Neural progenitor cell (in vitro differentiated cells): ENCODE results near the gene PITPNB. TPM values are rescaled to one million over a fixed set of nuclear protein-coding genes. Genes with fewer than 3 reads are reported as not detected.

Experiments used
- DNase-seq: peaks from one replicate; pipeline ENCODE4 v3.0.0-alpha.2; 2016; ENCODE audit warnings: low spot score
- H2AFZ ChIP-seq: fragments of 200-600 bp; sonication (generic); replicated peaks from 2 replicates; pipeline ENCODE4 v1.6.1; 2016; ENCODE audit warnings: antibody characterized with exemption
- H3F3A ChIP-seq: fragments of 200-600 bp; sonication (generic); 2 replicates; pipeline ENCODE4 v1.6.1; 2016; ENCODE audit warnings: antibody characterized with exemption, low read depth
- H3K27ac ChIP-seq: fragments of 200-600 bp; sonication (generic); 2 replicates; pipeline ENCODE4 v1.5.1; 2016; ENCODE audit warnings: mild to moderate bottlenecking
- H3K27me3 ChIP-seq: fragments of 200-600 bp; sonication (generic); 2 replicates; pipeline ENCODE4 v1.6.1; 2016; ENCODE audit warnings: mild to moderate bottlenecking, moderate library complexity
- H3K36me3 ChIP-seq: fragments of 200-600 bp; sonication (generic); 2 replicates; pipeline ENCODE4 v1.5.1; 2016
- H3K4me1 ChIP-seq: fragments of 200-600 bp; sonication (generic); 2 replicates; pipeline ENCODE4 v1.6.1; 2016; ENCODE audit warnings: mixed run types
- H3K4me2 ChIP-seq: fragments of 200-600 bp; sonication (generic); 2 replicates; pipeline ENCODE4 v1.6.1; 2016
- H3K4me3 ChIP-seq: fragments of 200-600 bp; sonication (generic); 2 replicates; pipeline ENCODE4 v1.5.1; 2016
- H3K79me2 ChIP-seq: fragments of 200-600 bp; sonication (generic); 2 replicates; pipeline ENCODE4 v1.6.1; 2016; ENCODE audit warnings: low read depth
- H3K9ac ChIP-seq: fragments of 200-600 bp; sonication (generic); 2 replicates; pipeline ENCODE4 v1.6.1; 2016
- H3K9me3 ChIP-seq: fragments of 200-600 bp; sonication (generic); 2 replicates; pipeline ENCODE4 v1.5.1; 2016; ENCODE audit warnings: low read depth
- H4K20me1 ChIP-seq: fragments of 200-600 bp; sonication (generic); 2 replicates; pipeline ENCODE4 v1.6.1; 2016; ENCODE audit warnings: low read depth
- H3K27ac Mint-ChIP-seq: 3 replicates; pipeline ENCODE4 v1.8.0; 2021; ENCODE audit warnings: mixed read lengths
- H3K27me3 Mint-ChIP-seq: 2 replicates; pipeline ENCODE4 v1.8.0; 2022; ENCODE audit warnings: low read depth, mild to moderate bottlenecking, inconsistent platforms, moderate library complexity, mixed read lengths; ENCODE audit not compliant: insufficient read depth
- H3K36me3 Mint-ChIP-seq: 3 replicates; pipeline ENCODE4 v1.8.0; 2021; ENCODE audit warnings: mixed read lengths
- H3K4me1 Mint-ChIP-seq: 3 replicates; pipeline ENCODE4 v1.8.0; 2021; ENCODE audit warnings: mixed read lengths
- H3K4me3 Mint-ChIP-seq: 3 replicates; pipeline ENCODE4 v1.8.0; 2021; ENCODE audit warnings: mild to moderate bottlenecking, moderate library complexity, mixed read lengths
- H3K9me3 Mint-ChIP-seq: 3 replicates; pipeline ENCODE4 v1.8.0; 2020; ENCODE audit warnings: mixed read lengths
- CTCF ChIP-seq: fragments of 200-600 bp; sonication (generic); IDR thresholded peaks from 2 replicates; pipeline ENCODE4 v1.5.1; 2017; ENCODE audit warnings: antibody characterized with exemption, mild to moderate bottlenecking
- EZH2 ChIP-seq: fragments of 200-600 bp; sonication (generic); IDR thresholded peaks from 2 replicates; pipeline ENCODE4 v1.6.1; 2017; ENCODE audit warnings: antibody characterized with exemption, mild to moderate bottlenecking, moderate library complexity
- EZH2phosphoT487 ChIP-seq: fragments of 200-600 bp; sonication (generic); IDR thresholded peaks from 2 replicates; pipeline ENCODE4 v1.6.1; 2017; ENCODE audit warnings: antibody characterized with exemption
- total RNA-seq: library from RNA; depleted of rRNA; stranded (reverse); fragments of >200 nt; gene quantifications from 2 replicates; pipeline ENCODE4 v1.2.3, GENCODE V29; 2015; ENCODE audit warnings: low replicate concordance

PITPNB gene
- total RNA-seq, 1 donor from 2014 or later = 32.5 TPM

DNA sequence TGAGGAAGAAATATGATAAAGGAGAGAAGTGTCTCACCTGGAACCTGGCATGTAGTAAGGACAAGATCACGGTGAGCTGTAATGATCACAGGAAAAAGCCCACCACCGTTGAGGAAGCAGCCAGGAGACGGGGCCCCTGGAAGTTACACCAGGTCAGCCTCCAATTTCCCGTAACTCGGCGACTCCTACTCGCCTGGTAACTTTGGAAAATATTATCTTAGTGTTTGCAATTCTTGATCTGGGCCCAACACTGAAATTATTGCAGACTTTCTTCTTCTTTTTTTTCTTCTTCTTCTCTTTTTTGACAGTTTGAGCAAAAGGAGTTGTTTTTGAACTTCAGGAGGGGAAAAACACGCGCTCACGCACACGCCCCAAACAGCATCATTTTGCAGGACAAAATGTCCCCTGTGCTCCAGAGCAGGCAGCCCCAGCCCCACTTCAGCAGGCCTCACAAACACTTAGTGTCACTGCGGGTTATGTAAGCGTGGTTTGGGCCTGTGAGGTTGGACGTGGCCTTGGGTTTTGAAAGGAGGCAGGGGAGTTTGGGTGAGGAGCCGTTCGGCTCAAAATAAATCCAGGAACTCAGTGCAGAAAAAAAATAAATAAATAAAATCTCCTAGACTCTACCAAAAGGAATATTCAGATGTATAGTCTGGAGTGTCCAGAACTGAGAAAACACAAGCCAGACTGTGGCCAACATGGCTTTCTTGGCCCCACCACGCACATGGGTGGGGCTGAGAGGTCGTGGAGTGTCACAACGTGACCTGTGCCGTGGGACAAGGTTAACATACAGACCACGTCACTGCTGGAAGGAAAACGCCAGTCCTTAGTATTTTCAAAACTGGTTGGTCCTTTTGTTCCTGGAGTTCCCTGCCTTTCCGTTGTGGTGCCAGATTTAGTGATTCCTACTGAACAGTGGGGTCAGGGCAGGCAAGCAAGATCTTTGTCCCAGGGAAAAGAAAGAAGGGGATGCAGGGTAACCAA, 91.2 kb downstream of the PITPNB start:
- H3K27me3 ChIP-seq = no peaks in the 10 kb centered on the region
- H3K4me1 ChIP-seq = no peaks in the 10 kb centered on the region
- H3K79me2 ChIP-seq = no peaks in the 10 kb centered on the region
- H3K36me3 ChIP-seq = no peaks in the 10 kb centered on the region
- H4K20me1 ChIP-seq = no peaks in the 10 kb centered on the region
- H3F3A ChIP-seq = no peaks in the 10 kb centered on the region
- DNase-seq = no peak
- H3K9ac ChIP-seq = no peak overlapping the region
- Mint-ChIP-seq H3K4me1 (peaks cover 24% of the 10 kb centered on the region), H3K9me3 (peaks cover 5% of the 10 kb centered on the region), H3K36me3 (no peaks in the 10 kb centered on the region), H3K27me3 (peaks cover 12% of the 10 kb centered on the region), H3K27ac (peak overlapping the region; percentile 20), H3K4me3 (no peak overlapping the region)
- H3K9me3 ChIP-seq = no peaks in the 10 kb centered on the region
- no peak overlapping the region for H3K4me2 ChIP-seq
- H2AFZ ChIP-seq = no peak overlapping the region
- TF ChIP-seq CTCF (no peak), EZH2phosphoT487 (no peak), EZH2 (no peak)
- no peak overlapping the region for H3K27ac ChIP-seq
- H3K4me3 ChIP-seq = no peak overlapping the region

- H3K4me1 Mint-ChIP-seq = peaks cover 21% of the 10 kb centered on the region
- Histone ChIP-seq H3K4me1 (peaks cover 8% of the 10 kb centered on the region), H4K20me1 (no peaks in the 10 kb centered on the region), H3K4me3 (no peak overlapping the region), H3K27me3 (no peaks in the 10 kb centered on the region), H3K79me2 (no peaks in the 10 kb centered on the region), H3K9ac (no peak overlapping the region), H3K36me3 (no peaks in the 10 kb centered on the region), H2AFZ (no peak overlapping the region), H3K4me2 (no peak overlapping the region), H3K9me3 (no peaks in the 10 kb centered on the region), H3F3A (no peaks in the 10 kb centered on the region), H3K27ac (no peak overlapping the region)
- H3K27me3 Mint-ChIP-seq = peaks cover 11% of the 10 kb centered on the region
- TF ChIP-seq EZH2 = no peak
- TF ChIP-seq CTCF = peak; percentile 53
- TF ChIP-seq EZH2phosphoT487 = no peak
- H3K36me3 Mint-ChIP-seq = no peaks in the 10 kb centered on the region
- H3K9me3 Mint-ChIP-seq = peaks cover 7% of the 10 kb centered on the region
- DNase-seq = no peak
- H3K27ac Mint-ChIP-seq = no peak overlapping the region
- H3K4me3 Mint-ChIP-seq = no peak overlapping the region
Observed at GRCh38 chr22:27825174-27825573, 93.9 kb downstream of the PITPNB start.

DNA sequence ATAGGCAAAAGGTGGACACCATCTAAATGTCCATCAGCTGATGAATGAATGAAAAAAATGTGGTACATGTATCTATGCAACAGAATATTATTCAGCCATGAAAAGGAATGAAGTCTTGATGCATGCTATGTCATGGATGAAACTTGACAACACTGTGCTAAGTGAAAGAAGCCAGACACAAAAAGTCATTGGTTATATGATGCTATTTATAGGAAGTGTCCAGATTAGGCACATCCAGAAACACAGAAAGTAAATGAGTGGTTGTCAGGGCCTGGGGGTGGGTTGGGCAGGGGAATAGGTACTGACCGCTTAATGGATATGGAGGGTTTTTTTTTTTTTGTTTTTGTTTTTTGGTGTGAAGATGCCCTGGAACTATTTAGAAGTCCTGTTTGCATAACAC, 95.8 kb downstream of the PITPNB start:
- TF ChIP-seq CTCF (no peak), EZH2phosphoT487 (no peak), EZH2 (no peak)
- H3K27me3 Mint-ChIP-seq = peaks cover 11% of the 10 kb centered on the region
- H3K9me3 Mint-ChIP-seq = peaks cover 10% of the 10 kb centered on the region
- no peaks in the 10 kb centered on the region for H3K36me3 Mint-ChIP-seq
- Histone ChIP-seq H3K27me3 (no peaks in the 10 kb centered on the region), H2AFZ (no peak overlapping the region), H3K36me3 (no peaks in the 10 kb centered on the region), H3K79me2 (no peaks in the 10 kb centered on the region), H3K9ac (no peak overlapping the region), H4K20me1 (no peaks in the 10 kb centered on the region), H3K4me2 (no peak overlapping the region), H3K27ac (no peak overlapping the region), H3K9me3 (no peaks in the 10 kb centered on the region), H3K4me3 (no peak overlapping the region), H3F3A (peaks cover 2% of the 10 kb centered on the region), H3K4me1 (peaks cover 8% of the 10 kb centered on the region)
- DNase-seq = no peak
- no peak overlapping the region for H3K27ac Mint-ChIP-seq
- no peak overlapping the region for H3K4me3 Mint-ChIP-seq
- peaks cover 18% of the 10 kb centered on the region for H3K4me1 Mint-ChIP-seq
